KMS-11 (cell line): ENCODE measurements around the gene KIRREL2.
A peak's percentile ranks its signal among the peaks of the same experiment; 100 is the strongest.

Source experiments
- H2AFZ ChIP-seq: fragments of 200-600 bp; sonication (generic); 2 replicates; pipeline ENCODE4 v1.6.1; 2016; ENCODE audit warnings: antibody characterized with exemption, mixed run types, low read depth
- H3K27ac ChIP-seq: fragments of 200-600 bp; sonication (generic); 2 replicates; pipeline ENCODE4 v1.6.1; 2016; ENCODE audit warnings: mild to moderate bottlenecking, mixed run types
- H3K27me3 ChIP-seq: fragments of 200-600 bp; sonication (generic); 2 replicates; pipeline ENCODE4 v1.6.1; 2017; ENCODE audit warnings: mild to moderate bottlenecking, low read depth, mixed run types, moderate library complexity; ENCODE audit not compliant: insufficient read depth
- H3K36me3 ChIP-seq: fragments of 200-600 bp; sonication (generic); 2 replicates; pipeline ENCODE4 v1.6.1; 2017; ENCODE audit warnings: mild to moderate bottlenecking, mixed run types; ENCODE audit not compliant: insufficient read depth
- H3K4me1 ChIP-seq: fragments of 200-600 bp; sonication (generic); 2 replicates; pipeline ENCODE4 v1.6.1; 2016; ENCODE audit warnings: mild to moderate bottlenecking, low read depth, mixed run types; ENCODE audit not compliant: poor library complexity, severe bottlenecking
- H3K4me2 ChIP-seq: fragments of 200-600 bp; sonication (generic); 2 replicates; pipeline ENCODE4 v1.7.0; 2016; ENCODE audit warnings: mild to moderate bottlenecking, mixed run types
- H3K4me3 ChIP-seq: fragments of 200-600 bp; sonication (generic); IDR thresholded peaks from 2 replicates; pipeline ENCODE4 v1.6.1; 2017; ENCODE audit warnings: low read depth, low read length, mixed read lengths; ENCODE audit not compliant: insufficient read depth
- H3K79me2 ChIP-seq: fragments of 200-600 bp; sonication (generic); 2 replicates; pipeline ENCODE4 v1.6.1; 2016; ENCODE audit warnings: low read depth, mixed run types; ENCODE audit not compliant: insufficient read depth
- H3K9ac ChIP-seq: fragments of 200-600 bp; sonication (generic); 2 replicates; pipeline ENCODE4 v1.6.1; 2016; ENCODE audit warnings: mild to moderate bottlenecking, mixed run types
- H4K20me1 ChIP-seq: fragments of 200-600 bp; sonication (generic); 2 replicates; pipeline ENCODE4 v1.6.1; 2016; ENCODE audit warnings: mild to moderate bottlenecking, mixed run types; ENCODE audit not compliant: insufficient read depth
- CTCF ChIP-seq: fragments of 200-600 bp; sonication (generic); conservative IDR thresholded peaks from 2 replicates; pipeline ENCODE4 v1.6.1; 2017; ENCODE audit warnings: low read depth, mild to moderate bottlenecking, antibody characterized with exemption, low read length, moderate library complexity, mixed read lengths

The KIRREL2 gene

DNA sequence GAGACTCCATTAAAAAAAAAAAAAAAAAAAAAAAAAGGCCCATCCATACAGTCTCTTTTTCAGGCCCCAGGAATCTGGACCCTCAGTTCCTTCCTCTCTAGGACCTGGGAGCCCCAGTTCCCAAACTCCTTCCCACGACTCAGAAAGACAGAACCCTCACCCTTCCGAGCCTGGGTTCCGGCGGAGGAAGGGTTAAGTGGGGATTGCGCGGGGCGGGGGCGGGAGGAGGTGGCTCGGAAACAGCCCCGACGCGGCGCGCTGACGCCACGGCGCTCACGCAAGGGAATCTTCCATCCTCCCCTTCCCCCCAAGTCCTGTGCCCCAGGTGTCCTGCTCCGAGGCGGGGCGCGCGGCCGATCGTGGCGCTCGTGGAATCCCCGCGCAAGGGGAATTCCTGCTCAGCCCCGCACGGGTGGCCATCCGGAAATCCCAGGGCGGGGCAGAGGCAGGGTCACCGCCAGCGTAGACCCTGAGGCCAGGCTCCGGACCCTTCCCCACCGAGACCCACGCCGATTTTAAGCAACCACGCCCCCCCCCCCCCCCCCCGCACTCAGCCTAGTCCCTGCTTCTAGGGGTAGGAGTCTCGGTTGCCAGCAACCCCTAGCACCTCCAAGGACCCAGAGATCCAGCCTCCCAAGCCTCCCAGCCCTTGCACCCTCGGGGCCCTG, 43.0 kb downstream of the KIRREL2 start:
- no peak for TF ChIP-seq CTCF
- Histone ChIP-seq H3K27ac (peak overlapping the region; percentile 75), H4K20me1 (no peaks in the 10 kb centered on the region), H3K79me2 (0 out of 2 replicates have a peak, but pooled peaks cover 11% of the 10 kb centered on the region), H3K4me2 (peak overlapping the region; percentile 68), H3K36me3 (no peaks in the 10 kb centered on the region), H3K9ac (peak overlapping the region; percentile 69), H3K4me1 (peaks cover 18% of the 10 kb centered on the region), H3K4me3 (no peak overlapping the region), H2AFZ (peak overlapping the region; percentile 88), H3K27me3 (no peaks in the 10 kb centered on the region)

DNA sequence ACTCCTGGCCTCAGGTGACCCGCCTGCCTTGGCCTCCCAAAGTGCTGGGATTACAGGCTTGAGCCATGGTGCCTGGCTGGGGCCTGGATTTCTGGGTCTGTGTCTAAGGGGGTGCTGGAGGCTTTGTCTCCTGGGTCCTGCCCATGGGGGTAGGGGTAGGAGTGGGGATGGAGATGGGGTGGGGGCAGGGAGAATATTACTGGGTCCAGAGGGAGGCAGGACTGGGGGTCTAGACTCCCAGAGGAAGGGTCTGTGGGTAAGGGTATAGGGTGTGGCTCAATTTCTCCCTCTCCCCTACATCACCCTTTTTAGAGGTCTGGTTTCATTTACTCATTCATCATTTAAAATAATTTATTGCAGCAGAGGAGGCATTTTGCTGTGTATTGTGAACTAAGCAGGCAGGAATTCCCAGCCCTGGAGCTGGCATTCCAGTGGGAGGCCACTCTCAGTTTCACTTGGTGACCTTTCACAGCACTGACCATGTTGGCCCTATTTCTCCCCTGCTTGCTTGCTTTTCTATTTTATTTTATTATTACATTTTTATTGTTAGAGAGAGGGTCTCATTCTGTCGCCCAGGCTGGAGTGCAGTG, 44.4 kb downstream of the KIRREL2 start:
- H3K27me3 ChIP-seq: no peaks in the 10 kb centered on the region
- 0 out of 2 replicates have a peak, but pooled peaks cover 11% of the 10 kb centered on the region for H3K79me2 ChIP-seq
- no peak overlapping the region for H3K27ac ChIP-seq
- peaks cover 18% of the 10 kb centered on the region for H3K4me1 ChIP-seq
- H2AFZ ChIP-seq: peak overlapping the region; percentile 88; the same call in 1 of the 2 replicates
- H3K4me3 ChIP-seq: no peak overlapping the region
- no peaks in the 10 kb centered on the region for H4K20me1 ChIP-seq
- no peak overlapping the region; the same call in 1 of the 2 replicates for H3K9ac ChIP-seq
- H3K36me3 ChIP-seq: no peaks in the 10 kb centered on the region
- peak overlapping the region; percentile 68; the same call in 1 of the 2 replicates for H3K4me2 ChIP-seq
- TF ChIP-seq CTCF: no peak

GRCh38 chr19:35901854-35902661, 45.3 kb downstream of the KIRREL2 start, which contains the start of gene HCST:
Gene HCST, plus strand, starts transcription at chr19:35902529. Its CDS starts 65 bp downstream, at chr19:35902594.
- Histone ChIP-seq H2AFZ (peak within 1 kb of the TSS; percentile 87), H3K4me2 (peak within 1 kb of the TSS; percentile 98), H4K20me1 (no peaks in the 10 kb centered on the region), H3K4me3 (peak within 1 kb of the TSS; percentile 27), H3K36me3 (no peaks in the 10 kb centered on the region), H3K4me1 (peaks cover 18% of the 10 kb centered on the region), H3K27ac (0 out of 2 replicates have a peak within 1 kb of the TSS, but pooled peaks have one; percentile 8), H3K27me3 (no peaks in the 10 kb centered on the region), H3K9ac (peak within 1 kb of the TSS; percentile 52; the same call in 1 of the 2 replicates), H3K79me2 (0 out of 2 replicates have a peak, but pooled peaks cover 11% of the 10 kb centered on the region)
- TF ChIP-seq CTCF: no peak

DNA sequence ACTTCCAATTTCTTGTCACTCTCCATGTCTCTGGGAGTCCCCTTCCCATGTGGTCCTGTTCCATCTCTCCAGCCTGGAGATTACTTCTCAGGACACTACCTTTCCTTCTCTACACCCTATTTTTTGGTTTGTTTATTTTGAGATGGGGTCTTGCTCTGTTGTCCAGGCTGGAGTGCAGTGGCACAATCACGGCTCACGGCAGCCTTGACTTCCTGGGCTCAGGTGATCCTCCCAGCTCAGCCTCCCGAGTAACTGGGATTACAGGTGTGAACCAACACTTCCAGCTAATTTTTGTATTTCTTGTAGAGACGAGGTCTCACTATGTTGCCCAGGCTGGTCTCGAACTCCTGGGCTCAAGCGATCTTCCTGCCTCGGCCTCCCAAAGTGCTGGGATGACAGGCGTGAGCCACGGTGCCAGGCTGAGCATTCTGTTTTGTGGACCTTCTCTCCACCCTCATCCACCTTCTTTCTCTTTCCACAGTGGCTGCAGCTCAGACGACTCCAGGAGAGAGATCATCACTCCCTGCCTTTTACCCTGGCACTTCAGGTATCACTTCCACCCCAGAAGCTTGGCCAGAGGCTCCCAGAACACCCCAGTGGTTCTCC, 46.3 kb downstream of the KIRREL2 start:
- Histone ChIP-seq H3K79me2 (0 out of 2 replicates have a peak, but pooled peaks cover 11% of the 10 kb centered on the region), H3K4me3 (peak overlapping the region; percentile 27), H2AFZ (peak overlapping the region; percentile 87), H3K4me2 (peak overlapping the region; percentile 98), H3K9ac (peak overlapping the region; percentile 52; the same call in 1 of the 2 replicates), H3K36me3 (no peaks in the 10 kb centered on the region), H4K20me1 (no peaks in the 10 kb centered on the region), H3K27me3 (no peaks in the 10 kb centered on the region), H3K27ac (0 out of 2 replicates have a peak overlapping the region, but pooled peaks have one; percentile 8), H3K4me1 (peaks cover 18% of the 10 kb centered on the region)
- no peak for TF ChIP-seq CTCF
